HPDE6-E6E7 (cell line): ENCODE data around the gene KCNAB1.
"Not testable (repeated sequence)": the region's sequence is repeated elsewhere in the genome, so short reads cannot be mapped to it uniquely, and the experiment has no call there.

Experiments
- DNase-seq: peaks from one replicate; pipeline ENCODE4 v3.0.0; 2011; ENCODE audit warnings: missing footprints; ENCODE audit errors: extremely low spot score

The KCNAB1 gene

DNA sequence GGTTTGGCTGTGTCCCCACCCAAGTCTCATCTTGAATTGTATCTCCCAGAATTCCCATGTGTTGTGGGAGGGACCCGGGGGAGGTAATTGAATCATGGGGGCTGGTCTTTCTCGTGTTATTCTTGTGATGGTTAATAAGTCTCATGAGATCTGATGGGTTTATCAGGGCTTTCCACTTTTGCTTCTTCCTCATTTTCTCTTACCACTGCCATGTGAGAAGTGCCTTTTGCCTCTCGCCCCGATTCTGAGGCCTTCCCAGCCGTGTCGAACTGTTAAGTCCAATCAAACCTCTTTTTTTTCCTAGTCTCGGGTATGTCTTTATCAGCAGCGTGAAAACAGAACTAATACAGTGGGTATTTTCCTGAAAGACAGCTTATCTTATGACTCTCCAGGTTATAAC lies 448.6 kb downstream of the KCNAB1 start:
- DNase-seq = not testable (repeated sequence)

DNA sequence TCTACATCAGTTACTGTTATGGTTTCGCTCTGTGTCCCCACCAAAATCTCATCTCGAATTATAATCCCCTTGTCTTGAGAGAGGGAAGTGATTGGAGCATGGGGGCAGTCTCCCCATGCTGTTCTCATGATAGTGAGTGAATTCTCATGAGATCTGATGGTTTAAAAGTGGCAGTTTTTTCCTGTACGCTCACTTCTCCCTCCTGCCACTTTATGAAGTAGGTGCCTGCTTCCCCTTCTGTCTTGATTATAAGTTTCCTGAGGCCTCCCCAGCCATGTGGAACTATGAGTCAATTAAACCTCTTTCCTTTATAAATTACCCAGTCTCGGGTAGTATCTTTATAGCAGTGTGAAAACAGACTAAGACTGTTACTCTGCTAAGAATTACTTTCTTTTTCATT lies 449.5 kb downstream of the KCNAB1 start:
- DNase-seq = not testable (repeated sequence)

DNA sequence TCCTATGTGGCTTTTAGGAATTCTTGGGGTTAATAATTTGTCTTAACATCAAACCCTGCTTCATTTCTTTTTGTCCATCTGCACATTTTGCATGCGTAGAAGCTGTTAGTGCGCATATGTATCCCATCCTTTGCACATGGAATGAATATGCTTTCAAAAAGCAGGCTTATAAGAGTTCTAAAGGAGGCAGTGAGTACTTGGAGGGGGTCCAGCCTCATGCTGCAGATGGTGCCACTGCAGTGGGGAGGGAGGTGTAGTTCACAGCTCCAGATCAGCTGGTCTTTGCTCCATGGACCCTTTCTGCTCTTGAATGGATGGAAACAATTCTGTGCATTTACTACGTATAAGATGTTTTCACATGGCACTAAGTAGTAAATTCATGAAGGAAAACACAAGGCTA lies 455.3 kb downstream of the KCNAB1 start:
- DNase-seq = no peak

DNA sequence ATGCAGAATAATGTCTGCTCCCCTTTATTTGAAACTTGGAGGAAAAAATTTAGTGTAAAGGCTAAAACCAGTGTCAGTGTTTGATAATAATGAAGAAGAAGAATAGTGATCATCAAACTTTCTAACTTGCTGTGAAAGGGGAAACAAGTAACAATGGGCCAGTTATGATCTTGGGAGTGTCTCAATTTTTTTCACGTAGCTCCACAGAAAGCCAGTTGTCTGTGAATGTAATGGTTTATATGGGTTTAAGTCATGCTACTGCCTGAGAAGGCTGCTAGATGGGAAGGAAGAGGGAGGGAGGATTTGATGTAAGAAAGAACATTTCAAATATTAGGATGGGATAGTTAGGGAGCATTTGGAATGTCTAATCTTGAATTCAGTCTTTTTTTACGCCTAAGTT lies 455.7 kb downstream of the KCNAB1 start:
- DNase-seq = no peak

DNA sequence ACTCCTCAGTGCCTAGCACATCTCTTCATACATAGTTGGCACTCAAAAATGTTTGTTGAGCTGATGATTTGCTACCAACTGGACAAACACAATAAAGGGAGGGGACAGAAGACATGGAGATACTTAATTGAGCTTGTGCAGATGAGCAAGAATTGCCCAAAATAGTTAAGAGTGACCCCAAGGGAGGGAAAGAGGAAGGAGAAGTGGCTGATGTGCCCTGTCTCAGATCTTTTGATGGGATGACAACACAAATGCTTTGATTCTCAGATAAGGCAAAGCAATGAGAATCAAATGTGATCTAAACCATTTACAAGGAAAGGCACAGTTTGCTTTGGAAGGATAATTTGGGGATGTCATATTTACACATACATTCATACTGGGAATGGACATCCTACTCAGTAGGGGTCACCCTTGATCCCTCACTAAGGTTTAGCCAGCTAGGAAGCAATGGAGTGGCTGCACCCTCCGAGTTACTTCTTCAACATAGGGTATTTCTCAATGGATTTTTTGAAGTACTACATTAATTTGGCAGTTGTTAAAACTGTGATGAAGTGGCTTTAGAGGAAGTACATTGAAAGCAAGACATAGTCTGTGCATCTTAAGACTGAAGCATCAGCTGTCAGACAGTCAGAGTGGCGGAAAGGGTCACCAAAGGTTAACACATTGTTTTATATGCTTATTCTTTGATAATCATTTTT lies 456.4 kb downstream of the KCNAB1 start:
- DNase-seq = no peak

DNA sequence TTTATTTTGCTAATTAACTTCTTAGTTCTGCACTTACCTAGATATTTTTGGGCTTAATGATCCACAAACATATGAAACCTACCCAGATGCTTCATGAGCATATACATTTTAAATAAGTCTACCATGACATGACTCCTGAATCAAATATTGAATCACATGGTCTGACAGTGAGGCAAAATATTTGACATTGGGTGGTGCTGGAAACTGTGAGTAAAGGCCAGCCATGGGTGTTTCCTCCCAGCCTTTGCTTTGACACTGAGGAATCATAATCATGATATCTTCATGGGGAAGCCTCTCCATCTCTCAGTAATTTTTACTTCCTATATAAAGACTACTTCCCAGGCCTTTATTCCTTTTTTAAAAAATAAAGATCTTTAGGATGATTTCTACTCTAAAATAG lies 457.4 kb downstream of the KCNAB1 start:
- DNase-seq = peak; percentile 26

DNA sequence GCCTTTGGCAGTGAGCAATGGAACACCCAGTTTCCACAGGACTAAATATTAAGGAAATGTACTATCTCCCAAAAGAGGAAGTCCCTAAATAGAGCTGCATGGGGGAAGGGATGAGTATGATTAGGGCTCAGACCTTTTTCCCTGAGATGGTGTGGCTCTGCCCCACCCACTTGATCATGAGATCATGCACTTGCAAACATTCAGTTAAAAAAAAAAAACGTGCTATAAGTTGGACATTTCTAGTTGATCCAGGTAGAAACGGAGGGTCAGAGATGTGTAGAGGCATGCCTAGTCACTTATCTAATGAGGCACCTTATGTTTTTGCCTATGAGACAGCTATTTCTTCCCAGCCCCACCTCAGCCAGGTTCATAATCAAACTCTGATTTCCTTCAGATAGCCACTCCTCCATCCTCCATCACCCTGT lies 459.1 kb downstream of the KCNAB1 start:
- DNase-seq = peak; percentile 31

DNA sequence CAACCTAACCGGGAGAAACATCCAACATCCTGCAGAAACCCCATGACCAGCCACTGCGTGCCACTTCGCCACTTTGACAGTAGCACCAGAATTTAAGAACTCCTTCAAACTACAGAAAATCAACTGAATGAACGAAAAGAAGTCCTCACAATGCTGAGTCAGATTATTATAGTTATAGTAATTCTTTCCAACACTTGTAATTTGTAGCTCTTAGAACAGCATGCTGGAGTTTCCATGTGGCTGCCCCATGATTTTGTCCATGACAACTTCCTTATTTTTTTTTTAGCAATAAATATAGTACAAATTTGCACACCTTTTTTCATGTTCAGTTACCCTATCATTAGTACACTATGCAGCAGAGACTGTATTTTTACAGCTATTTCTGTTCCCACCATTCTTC lies 460.7 kb downstream of the KCNAB1 start:
- DNase-seq = no peak

DNA sequence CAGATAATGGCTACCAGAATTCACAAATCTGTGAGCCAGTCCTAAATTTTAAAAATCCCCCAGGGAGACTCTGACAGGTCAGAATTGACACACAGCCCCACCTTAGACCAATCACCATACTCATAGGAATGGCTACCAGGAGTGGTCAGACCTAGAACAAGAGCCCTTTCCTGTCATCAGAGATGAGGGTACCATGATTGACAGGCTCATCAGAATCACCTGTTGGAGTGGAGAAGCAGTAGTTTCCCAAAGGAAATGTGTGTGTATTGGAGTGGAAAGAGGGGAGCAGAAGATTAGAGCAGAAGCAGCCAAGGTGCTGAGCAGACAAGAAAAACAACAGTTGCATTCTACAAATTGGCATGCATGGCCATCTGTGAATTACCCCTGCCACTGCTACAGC lies 461.6 kb downstream of the KCNAB1 start:
- no peak for DNase-seq

DNA sequence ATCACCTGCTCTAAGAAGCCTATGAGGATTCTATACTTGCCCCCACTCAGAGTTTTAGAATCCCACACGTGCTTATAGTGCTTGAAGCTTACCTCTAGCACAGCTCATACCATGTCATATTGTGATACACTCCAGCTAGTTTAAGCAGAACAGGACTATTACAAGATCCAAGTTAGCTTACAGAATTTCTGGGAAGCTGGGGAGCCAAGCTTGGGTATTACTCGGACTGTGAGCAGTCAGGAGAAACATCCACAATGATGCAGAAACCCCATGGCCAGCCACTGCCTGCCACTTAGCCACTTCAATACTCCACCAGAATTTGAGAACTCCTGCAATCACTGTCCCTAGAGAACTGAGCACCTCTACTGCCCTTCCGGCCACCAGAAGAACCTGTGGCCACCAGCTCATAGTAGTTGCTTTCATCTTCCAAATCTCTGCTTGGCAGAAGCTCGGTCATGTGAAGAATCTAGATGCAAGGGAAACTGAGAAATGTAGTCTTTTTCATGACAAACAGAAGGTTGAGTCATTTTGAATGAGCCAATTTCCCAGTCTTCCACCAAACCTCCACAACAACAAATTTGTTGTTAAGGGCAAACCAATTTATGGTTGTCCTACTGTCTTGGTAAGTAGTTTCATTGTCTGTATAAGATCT lies 462.3 kb downstream of the KCNAB1 start:
- DNase-seq = no peak

DNA sequence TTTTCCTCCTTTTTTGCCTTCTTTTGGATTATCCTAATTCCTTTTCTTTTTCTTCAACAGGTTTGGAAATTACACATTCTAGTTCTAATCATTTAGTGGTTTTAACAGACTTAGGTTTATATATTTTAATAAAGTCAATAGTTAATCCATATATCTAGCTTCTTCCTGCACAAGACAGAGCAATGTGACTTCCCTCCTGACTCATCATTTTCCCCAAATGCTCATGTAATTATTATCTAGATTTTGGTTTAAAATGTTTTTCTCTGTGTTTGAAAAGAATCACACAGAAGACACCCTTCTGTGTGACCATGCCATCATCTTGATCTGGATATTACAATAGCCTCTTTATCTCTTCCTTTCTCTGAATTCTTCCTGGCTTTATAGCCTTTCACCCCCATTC lies 463.1 kb downstream of the KCNAB1 start:
- no peak for DNase-seq

DNA sequence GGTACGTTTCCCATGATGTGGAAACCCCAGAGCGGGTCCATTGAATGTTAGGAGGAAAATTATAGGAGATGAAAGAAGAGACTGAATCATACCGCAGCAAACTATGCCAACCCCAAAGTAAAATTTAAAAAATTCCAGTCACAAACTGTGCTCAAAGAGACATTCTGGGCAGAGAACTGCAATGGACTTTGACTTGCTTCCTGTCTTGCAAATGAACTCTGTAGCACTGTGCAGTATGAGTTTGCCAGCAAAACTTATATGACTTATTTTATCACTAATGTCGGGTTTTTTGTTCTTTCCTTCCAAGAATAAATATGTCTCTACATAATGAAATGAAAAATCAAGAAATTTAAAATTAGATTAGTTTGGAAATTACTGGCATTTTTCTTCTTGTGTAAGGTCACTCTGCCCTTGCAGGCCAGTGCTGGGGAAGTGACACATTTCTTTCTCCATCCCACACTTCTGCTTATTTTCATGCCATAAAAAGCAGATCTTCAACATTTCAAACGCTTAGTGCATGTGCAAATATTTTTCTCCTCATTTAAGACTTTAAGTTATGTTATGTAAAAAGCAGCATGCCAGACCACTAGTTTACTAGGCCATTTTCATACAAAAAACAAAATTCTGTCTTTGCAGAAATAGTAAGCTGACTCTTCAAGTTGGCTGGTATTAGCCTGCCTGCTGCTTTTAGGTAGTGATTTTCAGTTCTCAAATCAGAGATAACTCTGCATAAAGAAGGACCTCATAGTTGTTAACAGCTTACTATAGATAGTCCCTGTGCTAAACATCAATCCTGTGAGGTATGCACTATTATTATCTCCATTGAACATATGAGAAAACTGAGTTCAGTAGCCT lies 466.8 kb downstream of the KCNAB1 start:
- no peak for DNase-seq

DNA sequence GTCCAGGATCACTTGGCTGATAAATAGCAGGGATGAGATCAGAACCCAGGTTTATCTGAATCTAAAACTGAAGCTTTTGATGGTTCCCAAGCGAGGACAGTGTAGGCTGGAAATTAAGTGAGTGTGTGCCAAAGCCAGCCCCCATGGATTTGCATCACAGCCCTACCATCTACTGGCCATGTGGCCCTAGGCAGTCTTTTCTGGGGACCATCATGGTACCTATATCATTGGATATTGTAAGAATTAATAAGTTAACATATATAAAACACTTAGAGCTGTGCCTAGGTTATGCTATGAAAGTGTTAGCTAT lies 467.3 kb downstream of the KCNAB1 start:
- DNase-seq = no peak
